Omental fat pad (tissue), 4 donors: Measurements from ENCODE around the gene SLC5A12. TPM values are rescaled to one million over a fixed set of nuclear protein-coding genes. Genes with fewer than 3 reads are reported as not detected.

Source experiments
- total RNA-seq, 4 donors: library from RNA; depleted of rRNA; stranded (reverse); fragments of >200 nt; gene quantifications; one replicate each; pipeline ENCODE4 v1.1.0, GENCODE V29; 2016

Gene SLC5A12
- total RNA-seq, 4 donors from 2014 or later, result not detected

Other genes starting within 250 kb of the SLC5A12 start
- not detected for gene MUC15, start 149.8 kb downstream of the SLC5A12 start, total RNA-seq